Activated naive CD4-positive, alpha-beta T cell (primary cell): ENCODE measurements around the gene P4HA1.
"Not testable (repeated sequence)": the region's sequence is repeated elsewhere in the genome, so short reads cannot be mapped to it uniquely, and the experiment has no call there.

Experiments used
- DNase-seq, 4 experiments: peaks; one replicate each; lab custom pipeline; 2025; lab: John Stamatoyannopoulos, UW

P4HA1 gene

GRCh38 chr10:73042130-73042529, 54.5 kb downstream of the P4HA1 start:
- DNase-seq: no peak

GRCh38 chr10:73039635-73040034, 57.0 kb downstream of the P4HA1 start:
- no peak for DNase-seq

- DNase-seq: not testable (repeated sequence)
Measured at GRCh38 chr10:73036285-73036684, 60.4 kb downstream of the P4HA1 start.

- DNase-seq: no peak
Measured at GRCh38 chr10:73032536-73032935, 64.1 kb downstream of the P4HA1 start.

GRCh38 chr10:73026623-73027022, 70.0 kb downstream of the P4HA1 start:
- not testable (repeated sequence) for DNase-seq

- not testable (repeated sequence) for DNase-seq
Measured at GRCh38 chr10:73023455-73024070, 73.1 kb downstream of the P4HA1 start.

GRCh38 chr10:73022961-73023360, 73.7 kb downstream of the P4HA1 start:
- not testable (repeated sequence) for DNase-seq

GRCh38 chr10:73021538-73022164, 75.0 kb downstream of the P4HA1 start:
- not testable (repeated sequence) for DNase-seq

- DNase-seq: no peak
Measured at GRCh38 chr10:73021050-73021449, 75.6 kb downstream of the P4HA1 start.

- no peak for DNase-seq
Measured at GRCh38 chr10:73019100-73019499, 77.6 kb downstream of the P4HA1 start.

GRCh38 chr10:73018632-73019031, 78.0 kb downstream of the P4HA1 start:
- no peak for DNase-seq

- DNase-seq: no peak
Measured at GRCh38 chr10:73017955-73018480, 78.6 kb downstream of the P4HA1 start.

- DNase-seq: no peak
Measured at GRCh38 chr10:73015779-73016178, 80.9 kb downstream of the P4HA1 start.

GRCh38 chr10:73003822-73004221, 92.8 kb downstream of the P4HA1 start:
- no peak for DNase-seq

- DNase-seq: no peak
Measured at GRCh38 chr10:73000973-73001372, 95.7 kb downstream of the P4HA1 start.

- no peak for DNase-seq
Measured at GRCh38 chr10:72997099-72997498, 99.6 kb downstream of the P4HA1 start.

- DNase-seq: not testable (repeated sequence)
Measured at GRCh38 chr10:72995459-72995858, 101.2 kb downstream of the P4HA1 start.

- not testable (repeated sequence) for DNase-seq
Measured at GRCh38 chr10:72989771-72990170, 106.9 kb downstream of the P4HA1 start.

- DNase-seq: not testable (repeated sequence)
Measured at GRCh38 chr10:72984618-72985017, 112.0 kb downstream of the P4HA1 start.

GRCh38 chr10:72981882-72982529, 114.7 kb downstream of the P4HA1 start:
- no peak for DNase-seq

GRCh38 chr10:72981028-72981881, 115.4 kb downstream of the P4HA1 start:
- DNase-seq: no peak

GRCh38 chr10:72980348-72980747, 116.3 kb downstream of the P4HA1 start:
- DNase-seq: no peak
